HG02759 (cell line): Measurements from ENCODE around the gene PLIN4.

Experiments used
- ATAC-seq: cut with Tn5 transposase; IDR thresholded peaks from one replicate; pipeline ENCODE4 v1.9.1; 2021; ENCODE audit warnings: mild to moderate bottlenecking, moderate library complexity; ENCODE audit not compliant: unreplicated experiment

PLIN4 gene

DNA sequence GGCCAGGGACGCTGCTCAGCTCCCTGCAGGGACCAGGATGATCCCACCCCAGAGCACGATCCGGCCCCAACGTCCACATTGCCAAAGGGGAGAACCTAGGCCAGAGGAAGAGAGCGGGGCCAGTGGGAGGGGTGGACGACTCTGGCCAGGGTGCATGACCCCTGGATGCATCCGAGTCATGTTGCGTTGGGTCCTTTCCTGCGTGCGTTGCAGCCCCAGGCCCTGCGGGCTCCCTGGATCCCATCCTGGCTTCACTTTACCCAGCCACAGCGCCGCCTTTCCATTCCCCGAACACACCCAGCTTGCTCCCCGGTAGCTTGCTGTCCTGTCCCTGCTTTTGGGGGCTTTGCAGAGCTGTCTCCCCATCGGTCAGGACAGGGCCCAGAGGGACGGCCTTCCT lies 10.5 kb downstream of the PLIN4 start:
- ATAC-seq = no peak

DNA sequence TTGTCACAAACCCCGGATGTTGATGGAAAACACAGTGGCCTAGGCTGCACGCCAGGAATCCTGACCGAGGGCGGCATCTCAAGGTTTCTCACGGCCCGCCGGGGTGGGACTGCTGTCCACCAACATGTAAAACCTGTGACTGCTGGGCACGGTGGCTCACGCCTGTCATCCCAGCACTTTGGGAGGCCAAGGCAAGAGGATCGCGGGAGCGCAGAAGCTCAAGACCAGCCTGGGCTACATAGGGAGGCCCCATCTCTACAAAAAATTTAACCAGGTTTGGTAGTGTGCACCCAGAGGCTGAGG lies 11.2 kb downstream of the PLIN4 start:
- no peak for ATAC-seq

DNA sequence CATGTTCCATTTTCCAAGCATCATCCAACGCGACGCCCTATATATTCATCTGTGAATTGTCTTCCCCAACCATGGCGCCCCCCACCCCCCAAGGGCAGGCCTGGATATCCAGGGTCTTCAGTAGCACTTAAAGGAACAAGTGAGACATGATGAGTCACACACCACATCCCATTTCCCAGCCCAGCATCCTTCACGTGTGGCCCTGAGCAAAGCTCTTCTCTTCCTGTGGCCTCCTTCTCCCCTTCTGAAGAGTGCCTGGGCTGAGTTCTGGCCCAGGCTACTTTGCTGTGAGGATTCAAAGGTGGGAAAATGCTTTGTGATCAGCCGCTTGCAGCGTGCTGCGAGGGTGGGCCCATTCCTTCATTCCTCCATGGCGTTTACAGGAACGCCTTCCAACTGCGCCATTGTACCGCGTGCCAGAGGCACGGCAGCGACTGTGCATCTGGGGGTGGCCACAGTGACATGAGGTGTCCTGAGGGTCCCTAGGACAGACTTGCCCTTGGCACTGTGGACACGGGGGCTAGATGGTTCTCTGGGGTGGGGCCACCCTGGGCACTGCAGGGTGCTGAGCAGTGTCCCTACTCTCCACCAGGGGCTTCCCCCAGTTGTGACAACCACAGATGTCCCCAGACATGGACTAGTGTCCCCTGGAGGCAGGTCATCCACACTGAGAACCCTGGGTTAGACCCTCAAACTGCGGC lies 11.7 kb downstream of the PLIN4 start:
- no peak for ATAC-seq

DNA sequence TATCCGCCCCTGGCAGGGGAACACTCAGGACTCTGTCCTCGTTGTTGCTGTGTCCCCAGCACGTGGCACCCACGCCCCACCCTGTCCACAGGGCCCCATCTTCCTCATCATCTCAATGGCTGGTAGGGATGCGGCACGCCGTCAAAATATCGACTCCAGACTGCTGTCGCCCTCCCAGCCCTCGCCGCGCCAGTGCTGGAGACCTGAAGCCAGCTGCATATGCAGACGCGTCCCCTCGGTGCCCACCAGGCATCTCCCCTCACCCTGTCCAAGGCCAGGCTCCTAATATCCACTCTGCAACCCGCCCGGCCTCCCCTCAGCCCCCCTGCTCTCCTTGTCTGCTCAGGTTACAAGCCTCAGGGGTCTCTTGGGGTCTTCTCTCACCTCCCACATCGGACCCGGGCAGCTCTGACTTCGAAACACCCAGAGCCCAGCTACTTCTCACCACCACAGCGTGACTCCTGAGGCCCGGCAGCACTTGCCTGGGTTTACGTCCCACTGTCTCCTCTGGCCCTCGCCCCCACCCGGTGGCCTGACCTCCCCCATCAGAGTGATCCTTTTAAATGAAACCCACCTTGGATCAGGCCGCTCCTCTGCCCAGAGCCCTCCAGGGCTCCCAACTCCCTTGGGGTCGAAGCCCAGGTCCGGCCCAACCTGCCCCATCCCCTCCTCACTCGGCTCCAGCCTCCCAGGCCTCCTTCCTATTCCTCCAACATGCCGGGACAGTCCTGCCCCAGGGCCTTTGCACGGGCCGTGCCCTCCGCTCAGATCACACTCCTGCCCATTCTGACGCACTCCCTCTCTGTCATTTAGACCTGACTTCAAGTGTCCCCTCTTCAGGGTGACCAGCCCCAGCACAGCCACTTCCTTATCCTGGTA lies 12.5 kb downstream of the PLIN4 start:
- ATAC-seq = no peak

DNA sequence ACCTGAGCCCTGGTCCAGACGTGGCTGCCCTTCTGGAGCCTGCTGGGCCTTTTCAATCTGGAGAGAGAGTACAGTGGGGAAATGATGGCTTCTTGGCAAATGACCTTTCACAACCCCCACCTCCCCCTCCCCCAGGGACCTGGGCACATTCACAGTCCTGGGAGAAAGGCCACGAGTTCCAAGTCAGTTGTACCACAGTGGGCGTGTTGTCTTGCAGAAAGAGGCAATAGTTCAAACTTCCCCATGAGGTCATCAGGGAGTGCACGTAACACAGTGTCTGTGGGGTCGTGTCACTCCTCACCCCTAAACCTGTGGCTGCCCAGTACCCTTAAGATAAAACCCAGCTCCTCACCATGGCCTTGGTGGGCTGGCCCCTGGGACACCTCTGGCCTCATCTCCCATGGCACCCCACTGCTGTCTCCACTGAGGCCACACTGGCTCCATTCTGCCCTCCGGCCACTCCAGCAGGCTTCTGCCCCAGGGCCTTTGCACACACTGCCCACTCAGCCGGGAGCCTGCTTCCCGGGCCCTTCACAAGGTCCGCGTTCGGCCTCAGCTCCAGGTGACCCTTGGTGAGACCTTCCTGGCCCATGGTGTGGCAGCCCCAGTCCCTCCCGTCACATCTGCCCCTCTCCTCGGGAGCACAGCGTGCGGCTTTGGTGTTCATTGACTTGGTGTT lies 13.3 kb downstream of the PLIN4 start:
- no peak for ATAC-seq

DNA sequence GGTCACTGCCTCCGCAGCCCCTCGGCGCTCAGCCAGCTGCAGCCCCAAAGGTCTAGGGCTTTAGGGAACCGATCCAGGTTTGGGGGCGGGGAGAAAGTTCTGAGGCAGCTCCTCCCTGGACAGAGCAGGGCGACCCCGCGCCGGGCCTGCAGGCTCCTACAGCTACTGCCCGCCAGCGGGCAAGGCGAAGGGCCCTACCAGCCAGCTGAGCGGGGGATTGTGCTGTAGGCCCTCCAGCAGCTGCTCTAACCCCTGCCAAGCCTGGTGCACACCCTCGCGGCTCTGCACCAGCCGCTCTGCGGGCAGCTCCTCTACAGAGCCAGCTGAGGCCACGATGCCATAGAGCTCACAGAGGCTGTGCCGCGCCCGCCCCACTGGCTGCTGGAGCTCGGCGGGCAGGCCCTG lies 14.0 kb downstream of the PLIN4 start:
- no peak for ATAC-seq

DNA sequence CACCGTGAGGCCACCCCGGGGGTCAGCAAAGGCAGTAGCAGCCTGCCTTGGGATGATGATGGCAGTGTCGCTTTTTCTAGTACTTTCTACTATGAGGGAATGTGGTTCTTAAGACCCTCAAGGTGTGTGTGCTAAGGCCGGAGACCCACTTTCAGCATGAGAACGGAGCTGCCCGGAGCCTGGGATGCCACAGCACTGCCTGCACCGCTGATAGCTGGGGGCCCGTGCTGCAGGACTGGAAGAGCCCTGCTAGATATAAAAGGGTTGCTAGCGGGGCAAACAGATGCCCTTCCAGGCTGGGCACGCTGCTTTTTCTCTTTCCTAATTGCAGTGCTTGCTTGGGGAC lies 14.5 kb downstream of the PLIN4 start:
- no peak for ATAC-seq

DNA sequence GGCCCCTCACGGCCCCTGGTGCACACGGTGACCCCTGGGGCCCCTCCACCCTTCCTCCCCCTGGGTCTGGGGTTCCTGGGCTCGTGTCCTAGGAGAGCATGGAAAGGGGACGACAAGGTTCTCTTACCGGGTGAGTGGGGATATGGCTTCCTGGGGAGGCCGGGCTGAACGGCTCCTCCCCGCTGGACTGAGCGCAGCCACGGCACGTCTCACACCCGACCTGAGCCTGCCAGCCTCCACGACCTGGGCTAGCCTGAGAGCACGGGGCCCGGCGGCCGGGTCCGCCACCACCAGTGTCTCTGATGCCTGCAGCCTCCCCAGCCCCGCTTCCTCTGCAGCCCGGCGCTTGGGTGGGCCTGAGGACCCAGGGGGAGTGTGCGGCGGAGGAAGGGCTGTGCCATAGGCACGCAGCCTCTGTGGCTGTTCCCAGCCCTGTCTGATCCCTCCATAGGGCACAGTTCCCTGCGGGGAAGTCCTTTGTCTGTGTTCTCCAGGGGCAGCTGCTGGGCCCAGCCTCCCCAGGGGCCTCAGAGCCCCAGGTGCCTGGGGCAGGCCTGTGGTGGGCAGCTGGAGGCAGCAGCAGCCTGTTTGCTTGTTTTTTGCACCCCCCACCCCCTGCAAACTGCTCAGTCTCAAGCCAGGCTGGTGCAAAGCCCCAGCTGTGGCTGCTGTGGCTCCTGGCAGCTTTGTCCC lies 15.0 kb downstream of the PLIN4 start:
- no peak for ATAC-seq

DNA sequence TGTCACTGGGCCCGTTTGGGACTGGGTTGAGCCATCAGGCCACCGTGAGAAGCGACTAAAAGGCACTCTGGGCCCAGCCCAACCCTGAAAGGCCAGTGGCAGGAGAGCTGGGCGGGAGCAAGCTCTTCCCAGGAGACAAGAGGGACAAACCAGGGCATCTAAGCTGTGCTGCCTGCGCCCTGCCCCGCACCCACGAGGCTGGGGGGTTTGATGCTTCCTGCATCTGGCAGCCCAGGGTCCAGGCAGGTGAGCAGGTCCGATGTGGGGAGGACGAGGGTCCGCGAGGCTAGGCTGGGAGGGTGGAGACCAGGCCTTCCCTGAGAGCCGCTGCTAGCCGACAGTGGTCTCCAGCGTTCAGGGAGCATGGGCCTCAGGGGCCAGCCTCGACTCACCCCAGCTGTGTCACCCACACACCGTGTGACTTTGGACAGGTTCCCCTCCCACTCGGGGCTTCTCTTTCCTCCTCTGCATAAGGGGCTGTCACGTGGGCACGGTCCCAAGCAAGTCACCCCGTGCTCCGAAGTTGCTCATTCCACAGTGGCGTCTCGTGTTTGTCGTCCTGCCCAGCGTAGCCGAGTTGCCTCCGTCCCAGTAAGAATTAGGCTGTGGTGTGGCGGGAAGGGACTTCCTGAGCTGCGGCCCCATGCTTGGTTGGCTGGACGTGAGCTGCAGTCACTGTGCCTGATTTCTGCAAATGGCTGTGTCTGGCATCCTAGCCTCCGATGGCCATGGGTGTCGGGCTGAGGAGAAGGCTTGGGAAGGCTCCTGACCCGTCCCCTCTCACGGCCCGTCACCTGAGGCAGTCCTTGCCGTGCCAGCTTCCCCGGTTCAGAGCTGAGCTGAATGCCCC lies 15.8 kb downstream of the PLIN4 start:
- ATAC-seq = no peak

DNA sequence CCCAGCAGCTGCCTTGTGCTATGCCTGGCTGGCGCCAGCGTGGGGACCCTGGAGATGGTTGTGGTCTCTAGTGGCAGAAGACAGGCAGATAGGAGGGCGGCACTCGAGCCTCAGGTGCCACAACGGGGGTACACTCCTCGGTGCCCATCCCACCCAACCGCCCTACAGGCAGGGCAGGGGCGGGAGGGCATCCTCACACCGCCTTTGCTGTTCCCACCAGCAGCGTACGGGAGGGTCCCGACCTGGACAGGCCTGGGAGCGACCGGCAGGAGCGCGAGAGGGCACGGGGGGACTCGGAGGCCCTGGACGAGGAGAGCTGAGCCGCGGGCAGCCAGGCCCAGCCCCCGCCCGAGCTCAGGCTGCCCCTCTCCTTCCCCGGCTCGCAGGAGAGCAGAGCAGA lies 16.6 kb downstream of the PLIN4 start:
- no peak for ATAC-seq

DNA sequence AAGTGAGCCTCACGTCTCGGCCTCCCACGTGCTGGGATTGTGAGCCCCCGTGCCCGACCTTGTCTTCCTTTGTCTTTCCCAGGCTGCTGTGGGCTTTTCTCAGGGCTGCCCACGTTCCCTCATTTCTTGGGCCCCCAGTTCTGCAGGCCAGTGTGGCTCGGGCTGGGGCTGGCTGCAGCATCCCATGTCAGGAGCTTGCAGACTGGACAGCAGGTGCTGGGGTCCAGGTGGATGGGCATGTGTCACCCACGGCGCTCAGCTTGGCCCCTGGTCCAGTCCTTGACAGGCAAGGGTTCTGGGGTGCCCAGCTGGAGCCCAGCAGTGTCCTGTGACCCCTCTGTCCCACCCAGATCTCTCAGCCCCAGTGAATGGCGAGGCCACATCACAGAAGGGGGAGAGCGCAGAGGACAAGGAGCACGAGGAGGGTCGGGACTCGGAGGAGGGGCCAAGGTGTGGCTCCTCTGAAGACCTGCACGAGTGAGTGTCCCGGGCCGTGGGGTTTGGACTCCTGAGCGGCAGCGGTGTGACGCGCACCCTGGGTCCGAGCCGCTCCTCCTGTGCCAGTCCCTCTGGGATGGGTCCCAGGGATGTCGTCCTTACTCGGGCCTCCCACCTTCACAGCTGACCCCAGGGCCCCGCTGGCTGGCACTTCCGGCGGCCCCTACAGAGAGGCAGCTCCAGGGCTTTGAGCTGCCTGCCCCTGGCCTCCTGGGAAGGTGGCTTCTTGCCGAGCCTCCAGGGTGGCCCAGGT lies 17.3 kb downstream of the PLIN4 start:
- no peak for ATAC-seq

DNA sequence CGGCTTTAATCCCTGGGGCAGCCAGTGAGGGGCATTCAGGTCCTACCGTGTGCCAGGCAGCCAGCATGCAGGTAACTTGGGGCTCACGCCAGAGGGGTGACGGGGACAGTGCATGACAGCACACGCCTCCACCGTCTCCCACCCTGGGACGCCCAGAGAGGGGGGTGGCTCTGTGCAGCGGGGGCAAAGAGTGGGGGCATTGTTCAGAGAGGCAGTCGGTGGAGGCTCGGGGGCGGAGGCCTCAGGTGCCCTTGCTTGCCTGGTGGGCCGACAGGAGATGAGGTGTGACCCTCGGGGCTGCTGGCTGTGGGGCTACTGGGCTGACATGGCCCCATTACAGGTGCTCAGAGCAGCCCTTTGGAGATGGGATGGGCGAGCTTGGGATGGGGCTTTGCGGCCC lies 18.4 kb downstream of the PLIN4 start:
- no peak for ATAC-seq

DNA sequence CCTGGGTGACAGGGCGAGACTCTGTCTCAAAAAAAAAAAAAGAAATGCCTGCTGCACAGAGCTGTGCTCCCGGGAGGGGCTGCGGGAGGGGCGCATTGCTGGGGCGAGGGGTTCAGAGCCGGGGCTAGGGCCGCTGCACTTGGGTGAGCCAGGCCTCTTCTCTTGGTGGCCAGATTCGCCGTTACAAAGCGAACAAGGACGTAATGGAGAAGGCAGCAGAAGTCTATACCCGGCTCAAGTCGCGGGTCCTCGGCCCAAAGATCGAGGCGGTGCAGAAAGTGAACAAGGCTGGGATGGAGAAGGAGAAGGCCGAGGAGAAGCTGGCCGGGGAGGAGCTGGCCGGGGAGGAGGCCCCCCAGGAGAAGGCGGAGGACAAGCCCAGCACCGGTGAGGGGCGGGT lies 19.0 kb downstream of the PLIN4 start:
- ATAC-seq = no peak

DNA sequence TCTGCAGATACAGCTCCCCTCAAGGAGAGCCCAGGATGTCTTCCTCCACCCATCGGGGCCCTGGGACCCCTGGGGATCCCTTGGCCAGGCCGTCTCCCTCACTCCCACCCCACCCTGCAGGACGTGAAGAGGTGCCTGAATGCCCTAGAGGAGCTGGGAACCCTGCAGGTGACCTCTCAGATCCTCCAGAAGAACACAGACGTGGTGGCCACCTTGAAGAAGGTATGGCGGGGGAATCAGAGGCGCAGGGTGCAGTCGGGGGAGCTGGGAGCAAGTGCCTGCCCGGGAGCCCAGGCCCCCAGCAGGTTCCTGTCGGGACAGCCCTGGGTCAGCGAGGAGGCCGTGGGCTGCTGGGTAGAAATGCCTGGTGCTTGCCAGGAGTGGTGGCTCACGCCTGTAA lies 19.6 kb downstream of the PLIN4 start:
- no peak for ATAC-seq

DNA sequence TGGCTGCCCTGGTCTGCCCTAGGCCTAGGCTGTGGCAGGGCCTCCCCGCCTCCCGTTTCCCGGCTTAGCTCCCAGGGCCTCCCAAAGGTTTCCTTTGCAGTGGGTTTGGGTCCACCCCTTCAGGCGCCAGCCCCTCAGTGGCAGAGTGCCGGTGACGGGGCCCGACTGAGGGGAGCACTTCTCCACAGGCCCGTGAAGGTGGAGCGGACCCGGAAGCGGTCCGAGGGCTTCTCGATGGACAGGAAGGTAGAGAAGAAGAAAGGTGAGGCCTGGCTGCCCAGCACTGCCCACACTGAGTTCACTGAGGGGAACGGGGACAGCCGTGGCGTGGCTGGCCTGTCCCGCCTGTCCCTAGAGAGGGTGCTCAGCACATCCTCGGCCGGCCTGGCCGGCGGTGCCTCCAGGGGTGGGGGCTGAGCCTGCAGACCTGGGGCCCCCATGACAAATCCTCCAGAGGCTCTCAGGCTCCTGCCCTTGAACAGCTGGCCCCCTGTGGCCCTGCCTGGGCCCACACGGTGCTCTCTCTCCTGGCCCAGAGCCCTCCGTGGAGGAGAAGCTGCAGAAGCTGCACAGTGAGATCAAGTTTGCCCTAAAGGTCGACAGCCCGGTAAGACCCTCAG lies 20.4 kb downstream of the PLIN4 start:
- no peak for ATAC-seq

DNA sequence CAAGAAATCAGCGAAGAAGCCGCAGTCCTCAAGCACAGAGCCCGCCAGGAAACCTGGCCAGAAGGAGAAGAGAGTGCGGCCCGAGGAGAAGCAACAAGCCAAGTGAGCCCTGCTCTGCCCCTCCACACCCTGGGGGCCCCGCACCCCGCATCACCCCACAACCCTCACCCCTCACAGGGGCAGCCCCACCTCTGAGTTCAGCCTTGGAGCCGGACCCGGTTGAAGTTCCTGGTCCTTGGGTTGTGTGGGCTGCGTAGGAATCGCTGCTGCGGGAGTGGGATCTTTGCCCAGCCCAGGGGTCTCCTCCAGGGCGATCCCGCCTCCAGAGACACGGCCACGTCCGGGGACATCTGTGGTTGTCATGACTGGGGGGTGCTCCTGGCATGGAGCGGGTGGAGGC lies 22.0 kb downstream of the PLIN4 start:
- no peak for ATAC-seq

DNA sequence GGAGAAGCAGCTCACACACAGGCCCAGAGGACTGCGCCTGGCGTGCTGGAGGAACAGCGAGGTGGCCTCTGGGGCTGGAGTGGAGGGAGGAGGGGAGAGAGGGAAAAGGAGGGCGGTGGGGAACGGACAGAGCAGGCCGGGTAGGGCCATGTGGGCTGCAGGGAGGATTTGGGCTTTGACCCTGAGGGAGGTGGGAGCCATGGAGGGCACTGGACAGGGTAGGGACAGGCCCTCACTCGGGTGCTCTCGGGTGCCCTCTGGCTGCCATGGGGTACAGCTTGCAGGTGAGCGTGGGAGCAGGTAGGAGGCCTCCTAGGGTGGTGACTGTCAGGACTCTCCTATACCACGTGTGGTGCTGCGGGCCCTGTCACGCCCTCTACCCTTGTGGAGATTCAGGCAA lies 22.8 kb downstream of the PLIN4 start:
- ATAC-seq = no peak

DNA sequence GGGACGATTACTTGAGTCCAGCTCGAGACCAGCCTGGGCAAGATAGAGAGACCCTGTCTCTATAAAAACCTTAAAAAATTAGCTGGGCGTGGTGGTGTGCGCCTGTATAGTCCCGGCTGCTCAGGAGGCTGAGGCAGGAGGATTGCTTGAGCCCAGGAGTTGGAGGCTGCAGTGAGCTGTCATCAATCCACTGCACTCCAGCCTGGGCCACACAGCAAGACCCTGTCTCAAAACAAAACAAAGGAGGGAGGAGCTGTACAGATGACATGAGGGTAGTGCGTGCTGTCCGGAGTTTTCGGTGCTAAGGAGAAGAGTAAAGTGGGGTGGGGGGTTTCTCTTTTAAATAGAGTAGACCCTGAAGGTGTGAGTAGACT lies 23.6 kb downstream of the PLIN4 start:
- ATAC-seq = no peak

DNA sequence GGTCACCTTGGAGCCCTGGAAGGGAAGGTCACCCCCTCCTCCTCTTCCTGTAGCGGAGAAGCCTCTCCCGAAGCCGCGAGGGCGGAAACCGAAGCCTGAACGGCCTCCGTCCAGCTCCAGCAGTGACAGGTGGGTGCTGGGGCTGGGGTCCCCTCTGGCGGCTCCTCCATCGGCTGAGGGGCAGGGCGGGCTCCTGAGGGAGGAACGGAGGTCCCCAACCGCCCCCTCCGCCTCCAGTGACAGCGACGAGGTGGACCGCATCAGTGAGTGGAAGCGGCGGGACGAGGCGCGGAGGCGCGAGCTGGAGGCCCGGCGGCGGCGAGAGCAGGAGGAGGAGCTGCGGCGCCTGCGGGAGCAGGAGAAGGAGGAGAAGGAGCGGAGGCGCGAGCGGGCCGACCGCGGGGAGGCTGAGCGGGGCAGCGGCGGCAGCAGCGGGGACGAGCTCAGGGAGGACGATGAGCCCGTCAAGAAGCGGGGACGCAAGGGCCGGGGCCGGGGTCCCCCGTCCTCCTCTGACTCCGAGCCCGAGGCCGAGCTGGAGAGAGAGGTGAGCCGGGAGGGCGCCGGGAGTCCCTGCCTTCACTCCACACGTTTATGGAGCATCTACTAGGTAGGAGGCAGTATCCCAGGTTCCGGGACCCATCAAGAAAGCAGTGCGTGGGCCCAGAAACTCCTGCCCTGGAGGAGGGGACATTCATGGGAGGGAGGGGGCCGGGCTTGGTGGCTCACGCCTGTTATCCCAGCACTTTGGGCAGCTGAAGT lies 24.2 kb downstream of the PLIN4 start:
- ATAC-seq = no peak
